HG02763 (cell line): ENCODE measurements around the gene SEL1L.
A peak's percentile ranks its signal among the peaks of the same experiment; 100 is the strongest.
"Not testable (repeated sequence)": the region's sequence is repeated elsewhere in the genome, so short reads cannot be mapped to it uniquely, and the experiment has no call there.

Source experiments
- ATAC-seq: cut with Tn5 transposase; IDR thresholded peaks from one replicate; pipeline ENCODE4 v1.9.1; 2021; ENCODE audit warnings: mild to moderate bottlenecking, moderate library complexity; ENCODE audit not compliant: unreplicated experiment

Gene SEL1L

GRCh38 chr14:81533536-81534343 is at the start of gene SEL1L:
Gene SEL1L (minus strand): TSS chr14:81533853. CDS start chr14:81533744, 109 bp downstream.
- ATAC-seq = peak; percentile 93

GRCh38 chr14:81582420-81582819 is 48.8 kb upstream of the SEL1L start:
- no peak for ATAC-seq

GRCh38 chr14:81579115-81579514 is 45.5 kb upstream of the SEL1L start:
- ATAC-seq = no peak

- ATAC-seq = no peak
These were observed 37.8 kb upstream of the SEL1L start for GRCh38 chr14:81571437-81571836.

- ATAC-seq = no peak
These were observed 33.6 kb upstream of the SEL1L start for GRCh38 chr14:81567302-81567701.

- ATAC-seq = no peak
These were observed 32.0 kb upstream of the SEL1L start for GRCh38 chr14:81565441-81566290.

GRCh38 chr14:81562818-81563217 is 29.2 kb upstream of the SEL1L start:
- no peak for ATAC-seq

GRCh38 chr14:81561084-81561775 is 27.6 kb upstream of the SEL1L start:
- no peak for ATAC-seq

- no peak for ATAC-seq
These were observed 25.7 kb upstream of the SEL1L start for GRCh38 chr14:81559385-81559784.

- no peak for ATAC-seq
These were observed 23.5 kb upstream of the SEL1L start for GRCh38 chr14:81557146-81557545.

GRCh38 chr14:81555684-81556083 is 22.0 kb upstream of the SEL1L start:
- ATAC-seq = no peak

- no peak for ATAC-seq
These were observed 21.4 kb upstream of the SEL1L start for GRCh38 chr14:81555051-81555450.

GRCh38 chr14:81551471-81551870 is 17.8 kb upstream of the SEL1L start:
- ATAC-seq = no peak

- ATAC-seq = peak; percentile 79
These were observed 16.5 kb upstream of the SEL1L start for GRCh38 chr14:81550001-81550637.

GRCh38 chr14:81541206-81541605 is 7.6 kb upstream of the SEL1L start:
- ATAC-seq = not testable (repeated sequence)

- ATAC-seq = no peak
These were observed 3.5 kb upstream of the SEL1L start for GRCh38 chr14:81537193-81537592.

- no peak for ATAC-seq
These were observed 2.7 kb upstream of the SEL1L start for GRCh38 chr14:81536241-81536771.

- ATAC-seq = no peak
These were observed 1.9 kb upstream of the SEL1L start for GRCh38 chr14:81535396-81536164.

- ATAC-seq = no peak
These were observed 939 bp upstream of the SEL1L start for GRCh38 chr14:81534510-81535074.

- ATAC-seq = no peak
These were observed 479 bp downstream of the SEL1L start for GRCh38 chr14:81533212-81533535.
